Measurements from ENCODE around the gene VPS39. TPM values are rescaled to one million over a fixed set of nuclear protein-coding genes. Genes with fewer than 3 reads are reported as not detected.

The VPS39 gene, protein sequence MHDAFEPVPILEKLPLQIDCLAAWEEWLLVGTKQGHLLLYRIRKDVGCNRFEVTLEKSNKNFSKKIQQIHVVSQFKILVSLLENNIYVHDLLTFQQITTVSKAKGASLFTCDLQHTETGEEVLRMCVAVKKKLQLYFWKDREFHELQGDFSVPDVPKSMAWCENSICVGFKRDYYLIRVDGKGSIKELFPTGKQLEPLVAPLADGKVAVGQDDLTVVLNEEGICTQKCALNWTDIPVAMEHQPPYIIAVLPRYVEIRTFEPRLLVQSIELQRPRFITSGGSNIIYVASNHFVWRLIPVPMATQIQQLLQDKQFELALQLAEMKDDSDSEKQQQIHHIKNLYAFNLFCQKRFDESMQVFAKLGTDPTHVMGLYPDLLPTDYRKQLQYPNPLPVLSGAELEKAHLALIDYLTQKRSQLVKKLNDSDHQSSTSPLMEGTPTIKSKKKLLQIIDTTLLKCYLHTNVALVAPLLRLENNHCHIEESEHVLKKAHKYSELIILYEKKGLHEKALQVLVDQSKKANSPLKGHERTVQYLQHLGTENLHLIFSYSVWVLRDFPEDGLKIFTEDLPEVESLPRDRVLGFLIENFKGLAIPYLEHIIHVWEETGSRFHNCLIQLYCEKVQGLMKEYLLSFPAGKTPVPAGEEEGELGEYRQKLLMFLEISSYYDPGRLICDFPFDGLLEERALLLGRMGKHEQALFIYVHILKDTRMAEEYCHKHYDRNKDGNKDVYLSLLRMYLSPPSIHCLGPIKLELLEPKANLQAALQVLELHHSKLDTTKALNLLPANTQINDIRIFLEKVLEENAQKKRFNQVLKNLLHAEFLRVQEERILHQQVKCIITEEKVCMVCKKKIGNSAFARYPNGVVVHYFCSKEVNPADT
- total RNA-seq (2016; rRNA removed; fragmentation: Illumina TruSeq; extraction: Trizol) (22.5 and 22.9 TPM in 2 replicates), polyA plus RNA-seq (2011; rRNA removed) (28.7 and 32.0 TPM in 2 replicates), polyA minus RNA-seq (2011; rRNA and poly(A)+ RNA removed; ENCODE audit: low replicate concordance) (33.6 and 47.8 TPM in 2 replicates), Bru-seq, nascent RNA (percentile 71 among the genes with signal in this experiment), BruChase-seq, experiment 1, labeled RNA remaining after a 6-hour chase (percentile 76 among the genes with signal in this experiment), BruChase-seq, experiment 2, labeled RNA remaining after a 2-hour chase (percentile 70 among the genes with signal in this experiment)
- 4.7 and 5.6 TPM in 2 replicates for total RNA-seq (2016; cell fraction: cytosol; rRNA removed; fragmentation: Illumina TruSeq; extraction: Trizol; ENCODE audit: low read depth)
- total RNA-seq (2016; cell fraction: insoluble cytoplasmic fraction; rRNA removed; fragmentation: Illumina TruSeq; extraction: Trizol), result 20.3 and 22.5 TPM in 2 replicates
- 7.8 and 8.0 TPM in 2 replicates for total RNA-seq (2016; cell fraction: membrane; rRNA removed; fragmentation: Illumina TruSeq; extraction: Trizol)
- total RNA-seq (2016; cell fraction: nucleus; rRNA removed; fragmentation: Illumina TruSeq; extraction: Trizol), result 40.3 and 47.8 TPM in 2 replicates
- 15.2 and 16.2 TPM in 2 replicates for polyA plus RNA-seq (2011; cell fraction: cytosol; rRNA removed)
- polyA plus RNA-seq (2011; cell fraction: nucleus; rRNA removed), result 117 and 131 TPM in 2 replicates
- polyA plus RNA-seq (2012), result 17.8 and 19.3 TPM in 2 replicates
- 1.0 and 1.2 TPM in 2 replicates for polyA plus RNA-seq (2016; cell fraction: cytosol; fragmentation: Illumina TruSeq; extraction: Trizol; ENCODE audit: low read depth)
- 12.2 and 15.1 TPM in 2 replicates for polyA plus RNA-seq (2016; cell fraction: insoluble cytoplasmic fraction; fragmentation: Illumina TruSeq; extraction: Trizol; ENCODE audit: low read depth)
- 3.5 and 3.6 TPM in 2 replicates for polyA plus RNA-seq (2016; cell fraction: membrane; fragmentation: Illumina TruSeq; extraction: Trizol; ENCODE audit: low read depth)
- 55.7 and 58.7 TPM in 2 replicates for polyA plus RNA-seq (2016; cell fraction: nucleus; fragmentation: Illumina TruSeq; extraction: Trizol; ENCODE audit: insufficient read depth, low read depth)
- polyA minus RNA-seq (2011; cell fraction: cytosol; rRNA and poly(A)+ RNA removed), result 13.5 and 13.7 TPM in 2 replicates
- polyA minus RNA-seq (2011; cell fraction: nucleus; rRNA and poly(A)+ RNA removed), result 91.0 and 104 TPM in 2 replicates
- long read RNA-seq, experiment 1, full-length matches to known transcripts, result 6 of 8 reads
- long read RNA-seq, experiment 1, partial matches to known transcripts, result 2 of 8 reads
- long read RNA-seq, experiment 1, other reads (novel, unspliced or antisense), result 0 of 8 reads
- long read RNA-seq, experiment 2, full-length matches to known transcripts, result 34 of 47 reads
- long read RNA-seq, experiment 2, partial matches to known transcripts, result 10 of 47 reads
- long read RNA-seq, experiment 2, other reads (novel, unspliced or antisense), result 3 of 47 reads

DNA sequence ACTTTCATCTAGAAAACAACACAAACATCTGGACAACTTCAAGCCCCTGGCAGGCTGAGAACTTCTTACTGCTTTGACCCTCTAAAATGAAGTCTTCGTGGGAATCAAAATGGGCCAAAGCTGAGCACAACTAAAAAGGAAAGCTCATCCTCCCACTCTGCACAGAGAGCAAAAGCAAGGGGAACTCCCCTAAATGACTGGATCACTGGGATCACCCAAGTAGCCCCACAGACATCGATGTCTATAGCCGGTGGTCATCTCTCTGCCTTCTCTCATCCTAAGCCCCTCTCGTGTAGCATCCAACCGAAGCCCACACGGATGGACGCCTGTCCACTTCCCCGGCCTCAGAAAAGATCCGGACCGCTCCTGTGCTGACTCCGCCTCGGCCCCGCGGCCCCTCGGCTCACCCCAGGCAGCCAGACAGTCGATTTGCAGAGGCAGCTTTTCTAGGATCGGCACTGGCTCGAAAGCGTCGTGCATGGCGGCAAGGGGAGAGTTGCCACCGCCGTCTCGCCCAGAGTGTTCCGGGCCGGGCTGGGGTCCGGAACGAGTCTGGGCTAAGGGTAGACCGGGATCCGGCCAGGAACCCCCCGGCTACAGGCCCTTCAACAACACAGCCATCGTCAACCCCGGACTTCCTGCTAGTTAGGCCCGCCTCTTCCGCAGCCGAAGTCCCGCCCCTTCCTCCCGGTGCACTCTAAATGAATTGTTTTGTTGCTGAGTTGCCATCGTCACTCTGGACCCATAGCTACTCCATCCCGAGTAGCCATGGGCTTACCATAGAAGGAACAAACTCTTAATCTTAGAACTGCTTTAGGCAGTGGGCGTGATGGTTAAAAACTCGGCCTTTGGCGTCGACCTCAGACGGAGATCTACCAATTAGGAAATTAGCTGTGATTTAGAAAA, at the start of gene VPS39:
Gene VPS39, minus strand, starts transcription at position 631 of the 906 bp plus-strand sequence. Its CDS starts 151 bp downstream, at position 480.
- FAIRE-seq (peak; percentile 43), ATAC-seq (peak; percentile 99), DNase-seq (ENCODE audit: low spot score) (peak; percentile 77)
- Histone ChIP-seq H3K4me1 (ENCODE audit: insufficient read depth, low read length) (peaks cover 23% of the 10 kb centered on the region), H3K4me3 (replicated peaks in 1 of 3; ENCODE audit: insufficient read depth in 1 of 3, low read depth in 2 of 3, low read length in 3 of 3) (peak within 1 kb of the TSS; percentile 88 to 99 (median 89)), H3K79me2 (ENCODE audit: insufficient read depth, low read length) (peaks cover 17% of the 10 kb centered on the region), H4K20me1 (ENCODE audit: insufficient read depth, low read length) (no peaks in the 10 kb centered on the region), H2AFZ (ENCODE audit: low read length) (no peak within 1 kb of the TSS), H3K9ac (ENCODE audit: insufficient read depth, low read depth, low read length) (peak within 1 kb of the TSS; percentile 94), H3K9me3 (ENCODE audit: low read length) (no peaks in the 10 kb centered on the region), H3K4me2 (ENCODE audit: low read depth, low read length) (peak within 1 kb of the TSS; percentile 79), H3K27me3 (ENCODE audit: control insufficient read depth in 1 of 2, insufficient read depth in 2 of 2, low read length in 2 of 2) (no peaks in the 10 kb centered on the region; a peak in 1 of 5 replicates), H3K36me3 (replicated peaks in 1 of 2; ENCODE audit: control insufficient read depth in 1 of 2, insufficient read depth in 2 of 2, low read length in 2 of 2) (peaks cover 6 to 22% of the 10 kb centered on the region in 2 experiments), H3K27ac (ENCODE audit: extremely low read length, insufficient read depth, low read length) (peak within 1 kb of the TSS; percentile 73)
- ChIA-PET POLR2A (interaction anchor here (0.8 to 1.6 kb wide), 4 partner anchors 66 to 283 kb away, joined by 3 to 7 read pairs (median 3); partner anchors contain the start of genes TMEM87A and ZNF106), CTCF (ENCODE audit: low intra/inter-chr PET ratio, low total read pairs) (no interaction called here)
- in situ Hi-C loops (cut with HindIII; ENCODE audit: extremely low pct_ligation_motif_present, low pct_unique_long_range_greater_than_20kb) (no loop called here), intact Hi-C loops (cut with micrococcal nuclease; ENCODE audit: unreplicated experiment) (no loop called here)
- 29% methylated on average over 16 of the region's 45 CpGs for WGBS (ENCODE audit: low lambda C conversion rate)
- BruUV-seq (replicated peaks), result TSS peak; percentile 64
- TF ChIP-seq ZSCAN12 (CRISPR knock-in tag; IDR thresholded peaks at IDR 0.05), result 0 out of 2 replicates have a peak, but pooled peaks have one; percentile 39
- TF ChIP-seq SPEN (CRISPR knock-in tag; IDR thresholded peaks at IDR 0.05; ENCODE audit: low read depth), result peak; percentile 72; the same call in 1 of the 2 replicates
- no peak for TF ChIP-seq ZNF3 (CRISPR knock-in tag; IDR thresholded peaks at IDR 0.05)
- no peak for TF ChIP-seq ZFP36L2 (CRISPR knock-in tag; IDR thresholded peaks at IDR 0.05)
- TF ChIP-seq, protein P1, sequence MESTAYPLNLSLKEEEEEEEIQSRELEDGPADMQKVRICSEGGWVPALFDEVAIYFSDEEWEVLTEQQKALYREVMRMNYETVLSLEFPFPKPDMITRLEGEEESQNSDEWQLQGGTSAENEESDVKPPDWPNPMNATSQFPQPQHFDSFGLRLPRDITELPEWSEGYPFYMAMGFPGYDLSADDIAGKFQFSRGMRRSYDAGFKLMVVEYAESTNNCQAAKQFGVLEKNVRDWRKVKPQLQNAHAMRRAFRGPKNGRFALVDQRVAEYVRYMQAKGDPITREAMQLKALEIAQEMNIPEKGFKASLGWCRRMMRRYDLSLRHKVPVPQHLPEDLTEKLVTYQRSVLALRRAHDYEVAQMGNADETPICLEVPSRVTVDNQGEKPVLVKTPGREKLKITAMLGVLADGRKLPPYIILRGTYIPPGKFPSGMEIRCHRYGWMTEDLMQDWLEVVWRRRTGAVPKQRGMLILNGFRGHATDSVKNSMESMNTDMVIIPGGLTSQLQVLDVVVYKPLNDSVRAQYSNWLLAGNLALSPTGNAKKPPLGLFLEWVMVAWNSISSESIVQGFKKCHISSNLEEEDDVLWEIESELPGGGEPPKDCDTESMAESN (CRISPR knock-in tag; conservative IDR thresholded peaks at IDR 0.05), result no peak; the same call in 1 of the 2 replicates
- TF ChIP-seq ZNF547 (CRISPR knock-in tag; IDR thresholded peaks at IDR 0.05), result no peak
- TF ChIP-seq GLI4 (CRISPR knock-in tag; IDR thresholded peaks at IDR 0.05; ENCODE audit: borderline replicate concordance), result 0 out of 2 replicates have a peak, but pooled peaks have one; percentile 22
- TF ChIP-seq NFE2 (CRISPR knock-in tag; IDR thresholded peaks at IDR 0.05), result no peak
- TF ChIP-seq RXRA (CRISPR knock-in tag; IDR thresholded peaks at IDR 0.05), result peak; percentile 55; the same call in 1 of the 2 replicates
- TF ChIP-seq TAF15 (IDR thresholded peaks at IDR 0.05; ENCODE audit: low read depth, low read length, poor library complexity, severe bottlenecking), result no peak
- TF ChIP-seq ZNF747 (CRISPR knock-in tag; IDR thresholded peaks at IDR 0.05; ENCODE audit: borderline replicate concordance), result peak; percentile 49; the same call in 1 of the 2 replicates
- peak; percentile 34; the same call in 1 of the 2 replicates for TF ChIP-seq IRF2 (CRISPR knock-in tag; IDR thresholded peaks at IDR 0.05)

All from HepG2 (cell line).